GM12878 (cell line): Measurements from ENCODE around the gene PAPOLG. TPM values are rescaled to one million over a fixed set of nuclear protein-coding genes. Genes with fewer than 3 reads are reported as not detected.

Experiments used
- CREM ChIP-seq: IDR thresholded peaks from 2 replicates; pipeline ENCODE4 v1.6.1; 2014; ENCODE audit warnings: antibody characterized with exemption, low read depth
- ESRRA ChIP-seq: IDR thresholded peaks from 2 replicates; pipeline ENCODE4 v1.6.1; 2012; ENCODE audit warnings: mild to moderate bottlenecking, low read length, improper control_type of control experiment
- ETV6 ChIP-seq, 2 experiments: fragments of 450-650 bp in 1 of 2; IDR thresholded peaks in 1 of 2; conservative IDR thresholded peaks in 1 of 2; 2 replicates each; pipeline ENCODE4 v1.6.1; 2014; ENCODE audit warnings: antibody characterized with exemption in 1 of 2, borderline replicate concordance in 1 of 2, low read depth in 1 of 2, mild to moderate bottlenecking in 1 of 2, moderate library complexity in 1 of 2
- EZH2 ChIP-seq: IDR thresholded peaks from 2 replicates; pipeline ENCODE4 v1.6.1; 2012; ENCODE audit warnings: low read depth, mild to moderate bottlenecking, control low read depth, inconsistent platforms, low read length, borderline replicate concordance; ENCODE audit not compliant: control insufficient read depth
- GABPA ChIP-seq: IDR thresholded peaks from 2 replicates; pipeline ENCODE4 v1.6.1; 2014; ENCODE audit warnings: antibody characterized with exemption, low read depth, mild to moderate bottlenecking, inconsistent platforms
- JUND ChIP-seq: IDR thresholded peaks from 2 replicates; pipeline ENCODE4 v1.6.1; 2012; ENCODE audit warnings: low read depth, mild to moderate bottlenecking, low read length, improper control_type of control experiment, moderate library complexity
- MEF2A ChIP-seq: IDR thresholded peaks from 2 replicates; pipeline ENCODE4 v1.6.1; 2011; ENCODE audit warnings: low read depth, mild to moderate bottlenecking, low read length, moderate library complexity; ENCODE audit not compliant: insufficient read depth
- NFYB ChIP-seq: IDR thresholded peaks from 2 replicates; pipeline ENCODE4 v1.6.1; 2011; ENCODE audit warnings: low read depth, mild to moderate bottlenecking, low read length, improper control_type of control experiment, moderate library complexity; ENCODE audit not compliant: insufficient read depth
- PML ChIP-seq: IDR thresholded peaks from 2 replicates; pipeline ENCODE4 v1.6.1; 2012; ENCODE audit warnings: low read length, inconsistent platforms
- RAD51 ChIP-seq: fragments of 450-650 bp; IDR thresholded peaks from 2 replicates; pipeline ENCODE4 v1.6.1; 2016; ENCODE audit warnings: moderate library complexity, mild to moderate bottlenecking, inconsistent platforms
- RFX5 ChIP-seq: IDR thresholded peaks from 2 replicates; pipeline ENCODE4 v1.6.1; 2011; ENCODE audit warnings: low read depth, low read length, improper control_type of control experiment
- RUNX3 ChIP-seq: IDR thresholded peaks from 2 replicates; pipeline ENCODE4 v1.6.1; 2012; ENCODE audit warnings: low read length, inconsistent platforms
- SMC3 ChIP-seq: IDR thresholded peaks from 2 replicates; pipeline ENCODE4 v1.6.1; 2011; ENCODE audit warnings: low read length, improper control_type of control experiment, borderline replicate concordance
- SREBF2 ChIP-seq: IDR thresholded peaks from 2 replicates; pipeline ENCODE4 v1.6.1; 2012; ENCODE audit warnings: mild to moderate bottlenecking, low read length
- ZNF622 ChIP-seq: fragments of 450-650 bp; IDR thresholded peaks from 2 replicates; pipeline ENCODE4 v1.6.1; 2017; ENCODE audit warnings: mild to moderate bottlenecking, inconsistent platforms
- polyA plus RNA-seq, 11 experiments: library from polyadenylated mRNA; depleted of rRNA in 4 of 11; unstranded in 6 of 11; stranded (reverse) in 5 of 11; fragments of >200 nt; fragmentation: Nextera tagmentation in 4 of 11; fragmentation: Illumina TruSeq in 1 of 11; extraction: Ambion mirVana in 4 of 11; extraction: Trizol in 1 of 11; gene quantifications; 1 replicate in 1 of 11; 2 replicates in 10 of 11; pipeline versions ENCODE4 v1.2.1 to v1.2.3, GENCODE V29; 2011 to 2016; ENCODE audit warnings: inconsistent platforms in 2 of 11, missing spikeins in 2 of 11, low read depth in 1 of 11
- total RNA-seq, 4 experiments: library from RNA; depleted of rRNA in 3 of 4; stranded (reverse); fragments of >200 nt in 3 of 4; fragmentation: Illumina TruSeq in 1 of 4; extraction: Trizol in 1 of 4; gene quantifications; 2 replicates each; pipeline versions ENCODE4 v1.2.1 to v1.2.3, GENCODE V29; 2013 to 2021
- TF ChIP-seq, protein P1 (sequence below), 3 experiments: IDR thresholded peaks in 2 of 3; conservative IDR thresholded peaks in 1 of 3; 2 replicates each; pipeline ENCODE4 v1.5.1; 2011; ENCODE audit warnings: low read depth in 3 of 3, low read length in 3 of 3, mild to moderate bottlenecking in 3 of 3, control low read depth in 2 of 3, moderate library complexity in 2 of 3, inconsistent platforms in 1 of 3, mixed read lengths in 1 of 3; ENCODE audit not compliant: control insufficient read depth in 2 of 3, insufficient read depth in 1 of 3; ENCODE audit errors: extremely low read depth in 1 of 3
- TF ChIP-seq, protein P2 (sequence below): IDR thresholded peaks from 2 replicates; pipeline ENCODE4 v1.6.1; 2011; ENCODE audit warnings: borderline replicate concordance, low read depth, mild to moderate bottlenecking, moderate library complexity, mixed read lengths, low read length; ENCODE audit not compliant: insufficient read depth; ENCODE audit errors: extremely low read length
- TF ChIP-seq, protein P3 (sequence below): fragments of 450-650 bp; IDR thresholded peaks from 2 replicates; pipeline ENCODE4 v1.6.1; 2017; ENCODE audit warnings: borderline replicate concordance
- TF ChIP-seq, protein P4 (sequence below): fragments of 450-650 bp; IDR thresholded peaks from 2 replicates; pipeline ENCODE4 v1.6.1; 2017; ENCODE audit warnings: mild to moderate bottlenecking

PAPOLG gene
- total and polyA plus RNA-seq, 10 of the 15 experiments (the other 5 are each of a cell fraction or from before 2014, with no cell fraction given): 4.2 to 15.8 (median 10.7) TPM

DNA sequence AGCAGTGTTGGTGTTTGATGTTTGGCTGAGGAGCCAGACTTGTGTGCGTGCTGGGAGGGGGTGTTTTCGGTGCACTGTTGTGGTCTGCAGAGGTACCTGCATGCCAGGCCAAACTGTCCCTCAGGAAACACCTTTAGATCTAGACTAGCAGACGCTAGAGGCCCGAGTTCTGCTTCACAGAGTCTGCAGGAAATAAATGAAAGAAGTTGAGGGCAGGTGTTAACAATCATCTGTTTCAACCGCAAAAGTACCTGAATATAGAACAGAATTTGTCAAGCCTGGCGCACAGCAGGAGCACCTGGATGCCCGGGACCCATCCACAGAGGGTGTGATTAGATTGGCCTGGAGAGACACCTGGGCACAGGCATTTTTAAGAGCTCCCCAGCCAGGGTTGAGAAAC, 84.8 kb downstream of the PAPOLG start (continued):
- TF ChIP-seq RAD51 (no peak), RFX5 (no peak), MEF2A (peak; percentile 94), CREM (peak; percentile 90), SREBF2 (no peak), RUNX3 (peak; percentile 99), GABPA (peak; percentile 58; the same call in 1 of the 2 replicates), ZNF622 (no peak), EZH2 (no peak), PML (peak; percentile 93), JUND (no peak), SMC3 (no peak), ETV6 (conservative IDR thresholded peaks at IDR 0.05 in 1 of 2, IDR thresholded peaks at IDR 0.05 in 1 of 2; ENCODE audit: borderline replicate concordance in 1 of 2, low read depth in 1 of 2) (peak in 1 of 2 experiments; percentile 83; a peak in 1 of 4 replicates), NFYB (no peak), ESRRA (no peak)
- TF ChIP-seq, protein P1, sequence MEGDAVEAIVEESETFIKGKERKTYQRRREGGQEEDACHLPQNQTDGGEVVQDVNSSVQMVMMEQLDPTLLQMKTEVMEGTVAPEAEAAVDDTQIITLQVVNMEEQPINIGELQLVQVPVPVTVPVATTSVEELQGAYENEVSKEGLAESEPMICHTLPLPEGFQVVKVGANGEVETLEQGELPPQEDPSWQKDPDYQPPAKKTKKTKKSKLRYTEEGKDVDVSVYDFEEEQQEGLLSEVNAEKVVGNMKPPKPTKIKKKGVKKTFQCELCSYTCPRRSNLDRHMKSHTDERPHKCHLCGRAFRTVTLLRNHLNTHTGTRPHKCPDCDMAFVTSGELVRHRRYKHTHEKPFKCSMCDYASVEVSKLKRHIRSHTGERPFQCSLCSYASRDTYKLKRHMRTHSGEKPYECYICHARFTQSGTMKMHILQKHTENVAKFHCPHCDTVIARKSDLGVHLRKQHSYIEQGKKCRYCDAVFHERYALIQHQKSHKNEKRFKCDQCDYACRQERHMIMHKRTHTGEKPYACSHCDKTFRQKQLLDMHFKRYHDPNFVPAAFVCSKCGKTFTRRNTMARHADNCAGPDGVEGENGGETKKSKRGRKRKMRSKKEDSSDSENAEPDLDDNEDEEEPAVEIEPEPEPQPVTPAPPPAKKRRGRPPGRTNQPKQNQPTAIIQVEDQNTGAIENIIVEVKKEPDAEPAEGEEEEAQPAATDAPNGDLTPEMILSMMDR (IDR thresholded peaks at IDR 0.05 in 2 of 3, conservative IDR thresholded peaks at IDR 0.05 in 1 of 3; ENCODE audit: control insufficient read depth in 2 of 3, extremely low read depth in 1 of 3, insufficient read depth in 1 of 3, low read depth in 3 of 3, low read length in 3 of 3): no peak
- TF ChIP-seq, protein P2, sequence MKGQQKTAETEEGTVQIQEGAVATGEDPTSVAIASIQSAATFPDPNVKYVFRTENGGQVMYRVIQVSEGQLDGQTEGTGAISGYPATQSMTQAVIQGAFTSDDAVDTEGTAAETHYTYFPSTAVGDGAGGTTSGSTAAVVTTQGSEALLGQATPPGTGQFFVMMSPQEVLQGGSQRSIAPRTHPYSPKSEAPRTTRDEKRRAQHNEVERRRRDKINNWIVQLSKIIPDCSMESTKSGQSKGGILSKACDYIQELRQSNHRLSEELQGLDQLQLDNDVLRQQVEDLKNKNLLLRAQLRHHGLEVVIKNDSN: no peak
- TF ChIP-seq, protein P3, sequence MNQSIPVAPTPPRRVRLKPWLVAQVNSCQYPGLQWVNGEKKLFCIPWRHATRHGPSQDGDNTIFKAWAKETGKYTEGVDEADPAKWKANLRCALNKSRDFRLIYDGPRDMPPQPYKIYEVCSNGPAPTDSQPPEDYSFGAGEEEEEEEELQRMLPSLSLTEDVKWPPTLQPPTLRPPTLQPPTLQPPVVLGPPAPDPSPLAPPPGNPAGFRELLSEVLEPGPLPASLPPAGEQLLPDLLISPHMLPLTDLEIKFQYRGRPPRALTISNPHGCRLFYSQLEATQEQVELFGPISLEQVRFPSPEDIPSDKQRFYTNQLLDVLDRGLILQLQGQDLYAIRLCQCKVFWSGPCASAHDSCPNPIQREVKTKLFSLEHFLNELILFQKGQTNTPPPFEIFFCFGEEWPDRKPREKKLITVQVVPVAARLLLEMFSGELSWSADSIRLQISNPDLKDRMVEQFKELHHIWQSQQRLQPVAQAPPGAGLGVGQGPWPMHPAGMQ: no peak
- TF ChIP-seq, protein P4, sequence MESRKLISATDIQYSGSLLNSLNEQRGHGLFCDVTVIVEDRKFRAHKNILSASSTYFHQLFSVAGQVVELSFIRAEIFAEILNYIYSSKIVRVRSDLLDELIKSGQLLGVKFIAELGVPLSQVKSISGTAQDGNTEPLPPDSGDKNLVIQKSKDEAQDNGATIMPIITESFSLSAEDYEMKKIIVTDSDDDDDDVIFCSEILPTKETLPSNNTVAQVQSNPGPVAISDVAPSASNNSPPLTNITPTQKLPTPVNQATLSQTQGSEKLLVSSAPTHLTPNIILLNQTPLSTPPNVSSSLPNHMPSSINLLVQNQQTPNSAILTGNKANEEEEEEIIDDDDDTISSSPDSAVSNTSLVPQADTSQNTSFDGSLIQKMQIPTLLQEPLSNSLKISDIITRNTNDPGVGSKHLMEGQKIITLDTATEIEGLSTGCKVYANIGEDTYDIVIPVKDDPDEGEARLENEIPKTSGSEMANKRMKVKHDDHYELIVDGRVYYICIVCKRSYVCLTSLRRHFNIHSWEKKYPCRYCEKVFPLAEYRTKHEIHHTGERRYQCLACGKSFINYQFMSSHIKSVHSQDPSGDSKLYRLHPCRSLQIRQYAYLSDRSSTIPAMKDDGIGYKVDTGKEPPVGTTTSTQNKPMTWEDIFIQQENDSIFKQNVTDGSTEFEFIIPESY: no peak
